Right atrium auricular region (tissue), 2 donors: ENCODE measurements around the gene ETFA. TPM values are rescaled to one million over a fixed set of nuclear protein-coding genes. Genes with fewer than 3 reads are reported as not detected.

Experiments
- DNase-seq: peaks from one replicate; pipeline ENCODE4 v3.0.0-alpha.2; 2019; ENCODE audit warnings: low spot score
- H3K27ac ChIP-seq, 2 donors: fragments of 200-600 bp; sonication (generic); 1 replicate in 1 of 2; 2 replicates in 1 of 2; pipeline ENCODE4 v1.5.1; 2016 to 2019
- H3K27me3 ChIP-seq, 2 donors: fragments of 200-600 bp; sonication (generic); one replicate each; pipeline versions ENCODE4 v1.5.1 to v1.6.0; 2017 to 2019
- H3K36me3 ChIP-seq: fragments of 200-600 bp; sonication (generic); one replicate; pipeline ENCODE4 v1.5.1; 2016
- H3K4me1 ChIP-seq, 2 donors: fragments of 200-600 bp; sonication (generic); one replicate each; pipeline versions ENCODE4 v1.5.1 to v1.6.0; 2017 to 2019
- H3K4me3 ChIP-seq, 2 donors: fragments of 200-600 bp; sonication (generic); 1 replicate in 1 of 2; 2 replicates in 1 of 2; pipeline ENCODE4 v1.5.1; 2017 to 2019; ENCODE audit warnings: mild to moderate bottlenecking in 1 of 2, moderate library complexity in 1 of 2
- H3K9me3 ChIP-seq, 2 donors: fragments of 200-600 bp; sonication (generic); one replicate each; pipeline ENCODE4 v1.5.1; 2019
- total RNA-seq, 2 donors: library from RNA; depleted of rRNA; stranded (reverse); fragments of >200 nt; gene quantifications; one replicate each; pipeline ENCODE4 v1.1.0, GENCODE V29; 2016
- TF ChIP-seq, protein P1 (sequence below), 2 donors: fragments of 200-600 bp; sonication (generic); IDR thresholded peaks; one replicate each; pipeline ENCODE4 v1.5.1; 2019; ENCODE audit warnings: antibody characterized with exemption in 2 of 2

ETFA gene
- total RNA-seq, 2 donors from 2014 or later: 109 to 186 TPM

DNA sequence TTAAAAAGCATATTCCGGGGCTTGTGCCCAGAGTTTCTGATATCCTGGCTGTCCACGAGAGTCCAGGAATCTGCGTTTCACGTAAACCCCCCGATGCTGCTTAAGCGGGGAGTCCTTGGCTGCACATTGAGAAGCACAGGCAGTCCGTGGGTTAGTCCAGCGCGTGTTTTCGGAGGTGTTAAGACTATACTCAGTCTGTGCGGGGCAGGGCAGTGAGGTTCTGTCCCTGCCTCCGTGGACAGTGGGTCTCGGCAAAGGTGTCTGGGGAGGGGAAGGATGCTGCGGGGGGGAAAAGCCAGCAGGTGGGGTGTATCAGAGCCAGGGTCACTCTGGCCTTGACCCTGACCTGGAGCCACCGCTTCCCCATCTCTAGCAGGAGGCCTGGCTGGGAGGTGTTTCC is 145.3 kb downstream of the ETFA start:
- Histone ChIP-seq H3K9me3 (no peaks in the 10 kb centered on the region), H3K4me3 (no peak overlapping the region), H3K27me3 (no peaks in the 10 kb centered on the region), H3K4me1 (peaks cover 0 to 14% of the 10 kb centered on the region in 2 donors), H3K27ac (no peak overlapping the region), H3K36me3 (no peaks in the 10 kb centered on the region)
- TF ChIP-seq, protein P1, sequence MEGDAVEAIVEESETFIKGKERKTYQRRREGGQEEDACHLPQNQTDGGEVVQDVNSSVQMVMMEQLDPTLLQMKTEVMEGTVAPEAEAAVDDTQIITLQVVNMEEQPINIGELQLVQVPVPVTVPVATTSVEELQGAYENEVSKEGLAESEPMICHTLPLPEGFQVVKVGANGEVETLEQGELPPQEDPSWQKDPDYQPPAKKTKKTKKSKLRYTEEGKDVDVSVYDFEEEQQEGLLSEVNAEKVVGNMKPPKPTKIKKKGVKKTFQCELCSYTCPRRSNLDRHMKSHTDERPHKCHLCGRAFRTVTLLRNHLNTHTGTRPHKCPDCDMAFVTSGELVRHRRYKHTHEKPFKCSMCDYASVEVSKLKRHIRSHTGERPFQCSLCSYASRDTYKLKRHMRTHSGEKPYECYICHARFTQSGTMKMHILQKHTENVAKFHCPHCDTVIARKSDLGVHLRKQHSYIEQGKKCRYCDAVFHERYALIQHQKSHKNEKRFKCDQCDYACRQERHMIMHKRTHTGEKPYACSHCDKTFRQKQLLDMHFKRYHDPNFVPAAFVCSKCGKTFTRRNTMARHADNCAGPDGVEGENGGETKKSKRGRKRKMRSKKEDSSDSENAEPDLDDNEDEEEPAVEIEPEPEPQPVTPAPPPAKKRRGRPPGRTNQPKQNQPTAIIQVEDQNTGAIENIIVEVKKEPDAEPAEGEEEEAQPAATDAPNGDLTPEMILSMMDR (IDR thresholded peaks at IDR 0.05): no peak
- DNase-seq: no peak

Other genes with a start within 250 kb of the ETFA start
- not detected for gene ISL2, start 25.3 kb upstream of the ETFA start, total RNA-seq